Spleen (tissue), 7 donors: Measurements from ENCODE around the gene CAMTA1.

Experiments used
- POLR2A ChIP-seq, 3 donors: fragments of 450-650 bp; IDR thresholded peaks; one replicate each; pipeline ENCODE4 v1.5.1; 2017; ENCODE audit warnings: antibody characterized with exemption in 3 of 3, mild to moderate bottlenecking in 1 of 3
- POLR2AphosphoS5 ChIP-seq, 3 donors: sonication (generic); formaldehyde crosslinking; IDR thresholded peaks; one replicate each; pipeline ENCODE4 v1.5.1; 2017; ENCODE audit warnings: antibody characterized with exemption in 3 of 3
- TF ChIP-seq, protein P1 (sequence below), 11 experiments: fragments of 200-600 bp in 7 of 11; fragments of 450-650 bp in 4 of 11; sonication (generic) in 4 of 11; IDR thresholded peaks in 8 of 11; conservative IDR thresholded peaks in 3 of 11; 1 replicate in 7 of 11; 2 replicates in 4 of 11; pipeline versions ENCODE4 v1.4.0 to v1.8.0; 2016 to 2021; ENCODE audit warnings: antibody characterized with exemption in 11 of 11, inconsistent platforms in 4 of 11, mild to moderate bottlenecking in 1 of 11
- donor health status: DM: no; HTN: no; CAD: no; lungs with moderate emphysema.
- donor health status: DM: no; HTN: no; CAD: no.
- donor health status: DM: no; HTN: no; CAD: no.

GRCh38 chr1:7186382-7187111, 401.3 kb downstream of the CAMTA1 start:
- TF ChIP-seq, protein P1, sequence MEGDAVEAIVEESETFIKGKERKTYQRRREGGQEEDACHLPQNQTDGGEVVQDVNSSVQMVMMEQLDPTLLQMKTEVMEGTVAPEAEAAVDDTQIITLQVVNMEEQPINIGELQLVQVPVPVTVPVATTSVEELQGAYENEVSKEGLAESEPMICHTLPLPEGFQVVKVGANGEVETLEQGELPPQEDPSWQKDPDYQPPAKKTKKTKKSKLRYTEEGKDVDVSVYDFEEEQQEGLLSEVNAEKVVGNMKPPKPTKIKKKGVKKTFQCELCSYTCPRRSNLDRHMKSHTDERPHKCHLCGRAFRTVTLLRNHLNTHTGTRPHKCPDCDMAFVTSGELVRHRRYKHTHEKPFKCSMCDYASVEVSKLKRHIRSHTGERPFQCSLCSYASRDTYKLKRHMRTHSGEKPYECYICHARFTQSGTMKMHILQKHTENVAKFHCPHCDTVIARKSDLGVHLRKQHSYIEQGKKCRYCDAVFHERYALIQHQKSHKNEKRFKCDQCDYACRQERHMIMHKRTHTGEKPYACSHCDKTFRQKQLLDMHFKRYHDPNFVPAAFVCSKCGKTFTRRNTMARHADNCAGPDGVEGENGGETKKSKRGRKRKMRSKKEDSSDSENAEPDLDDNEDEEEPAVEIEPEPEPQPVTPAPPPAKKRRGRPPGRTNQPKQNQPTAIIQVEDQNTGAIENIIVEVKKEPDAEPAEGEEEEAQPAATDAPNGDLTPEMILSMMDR (IDR thresholded peaks at IDR 0.05 in 8 of 11, conservative IDR thresholded peaks at IDR 0.05 in 3 of 11) = no peak
- TF ChIP-seq POLR2AphosphoS5 (IDR thresholded peaks at IDR 0.05) (no peak), POLR2A (IDR thresholded peaks at IDR 0.05) (no peak)
